HepG2 (cell line): ENCODE measurements around the gene LILRB5. TPM values are rescaled to one million over a fixed set of nuclear protein-coding genes. Genes with fewer than 3 reads are reported as not detected.

Experiments
- BCL3 ChIP-seq: sonication (generic); formaldehyde crosslinking; IDR thresholded peaks from 2 replicates; pipeline ENCODE4 v1.5.1; 2020; ENCODE audit warnings: mild to moderate bottlenecking, missing genetic modification reagents, moderate library complexity
- CBFB ChIP-seq: sonication (generic); formaldehyde crosslinking; IDR thresholded peaks from 2 replicates; pipeline ENCODE4 v1.4.0; 2020; ENCODE audit warnings: missing genetic modification reagents
- CBX5 ChIP-seq: sonication (generic); formaldehyde crosslinking; IDR thresholded peaks from 2 replicates; pipeline ENCODE4 v1.4.0; 2020; ENCODE audit warnings: missing genetic modification reagents, borderline replicate concordance
- FOXJ3 ChIP-seq: sonication (generic); formaldehyde crosslinking; IDR thresholded peaks from 2 replicates; pipeline ENCODE4 v1.4.0; 2020; ENCODE audit warnings: missing genetic modification reagents, mild to moderate bottlenecking, borderline replicate concordance
- KAT7 ChIP-seq: IDR thresholded peaks from 2 replicates; pipeline ENCODE4 v1.6.1; 2018; ENCODE audit warnings: borderline replicate concordance, missing compliant biosample characterization
- KDM5A ChIP-seq: fragments of 200-600 bp; sonication (generic); IDR thresholded peaks from 2 replicates; pipeline ENCODE4 v1.7.0; 2018; ENCODE audit warnings: antibody characterized with exemption, mild to moderate bottlenecking, low read length, borderline replicate concordance
- POLR2G ChIP-seq: fragments of 200-400 bp; formaldehyde crosslinking; IDR thresholded peaks from 2 replicates; pipeline ENCODE4 v1.6.1; 2018; ENCODE audit warnings: mild to moderate bottlenecking, low read depth, low read length, moderate library complexity
- RAD51 ChIP-seq: fragments of 450-650 bp; IDR thresholded peaks from 2 replicates; pipeline ENCODE4 v1.6.1; 2016; ENCODE audit warnings: borderline replicate concordance
- SATB2 ChIP-seq: sonication (generic); formaldehyde crosslinking; IDR thresholded peaks from 2 replicates; pipeline ENCODE4 v1.5.0; 2020; ENCODE audit warnings: missing genetic modification reagents
- SIX4 ChIP-seq: sonication (generic); formaldehyde crosslinking; IDR thresholded peaks from 2 replicates; pipeline ENCODE4 v1.4.0; 2020; ENCODE audit warnings: missing genetic modification reagents
- ZBTB20 ChIP-seq: sonication (generic); formaldehyde crosslinking; IDR thresholded peaks from 2 replicates; pipeline ENCODE4 v1.8.1; 2023; ENCODE audit warnings: missing genetic modification reagents, low read depth, mild to moderate bottlenecking, borderline replicate concordance
- ZBTB26 ChIP-seq: IDR thresholded peaks from 2 replicates; pipeline ENCODE4 v1.6.1; 2016; ENCODE audit warnings: missing compliant biosample characterization, missing genetic modification reagents, borderline replicate concordance
- ZBTB7A ChIP-seq: sonication (generic); formaldehyde crosslinking; IDR thresholded peaks from 2 replicates; pipeline ENCODE4 v1.8.0; 2022; ENCODE audit warnings: mild to moderate bottlenecking, missing genetic modification reagents
- ZFY ChIP-seq: sonication (generic); formaldehyde crosslinking; IDR thresholded peaks from 2 replicates; pipeline ENCODE4 v1.4.0; 2020; ENCODE audit warnings: missing genetic modification reagents
- ZNF143 ChIP-seq: sonication (generic); formaldehyde crosslinking; IDR thresholded peaks from 2 replicates; pipeline ENCODE4 v1.4.0; 2020; ENCODE audit warnings: missing genetic modification reagents
- ZNF224 ChIP-seq: sonication (generic); formaldehyde crosslinking; IDR thresholded peaks from 2 replicates; pipeline ENCODE4 v1.5.0; 2020; ENCODE audit warnings: mild to moderate bottlenecking, missing genetic modification reagents
- ZNF441 ChIP-seq: sonication (generic); formaldehyde crosslinking; IDR thresholded peaks from 2 replicates; pipeline ENCODE4 v1.7.0; 2021; ENCODE audit warnings: missing genetic modification reagents, borderline replicate concordance
- ZNF570 ChIP-seq: sonication (generic); formaldehyde crosslinking; IDR thresholded peaks from 2 replicates; pipeline ENCODE4 v1.4.0; 2020; ENCODE audit warnings: mild to moderate bottlenecking, missing genetic modification reagents, borderline replicate concordance
- ZNF644 ChIP-seq: IDR thresholded peaks from 2 replicates; pipeline ENCODE4 v1.6.1; 2016; ENCODE audit warnings: low read depth
- polyA plus RNA-seq, 8 experiments: library from polyadenylated mRNA; depleted of rRNA in 3 of 8; stranded (reverse) in 7 of 8; unstranded in 1 of 8; fragments of >200 nt; fragmentation: Illumina TruSeq in 4 of 8; extraction: Trizol in 4 of 8; gene quantifications; 2 replicates each; pipeline versions ENCODE4 v1.2.1 to v1.2.3, GENCODE V29; 2011 to 2016; ENCODE audit warnings: low read depth in 4 of 8, missing spikeins in 1 of 8, mixed read lengths in 1 of 8; ENCODE audit not compliant: insufficient read depth in 1 of 8
- total RNA-seq, 5 experiments: library from RNA; depleted of rRNA; stranded (reverse); fragments of >200 nt; fragmentation: Illumina TruSeq; extraction: Trizol; gene quantifications; 2 replicates each; pipeline ENCODE4 v1.2.3, GENCODE V29; 2016; ENCODE audit warnings: low read depth in 1 of 5
- TF ChIP-seq, protein P1 (sequence below): sonication (generic); formaldehyde crosslinking; IDR thresholded peaks from 2 replicates; pipeline ENCODE4 v1.8.0; 2022; ENCODE audit warnings: mild to moderate bottlenecking, missing genetic modification reagents
- TF ChIP-seq, protein P2 (sequence below): sonication (generic); formaldehyde crosslinking; IDR thresholded peaks from 2 replicates; pipeline ENCODE4 v1.9.0; 2022; ENCODE audit warnings: low read depth, missing genetic modification reagents
- TF ChIP-seq, protein P3 (sequence below): sonication (generic); formaldehyde crosslinking; IDR thresholded peaks from 2 replicates; pipeline ENCODE4 v1.4.0; 2020; ENCODE audit warnings: missing genetic modification reagents; ENCODE audit errors: not compliant biosample characterization

The LILRB5 gene
- total and polyA plus RNA-seq, 2 of the 13 experiments (the other 11 are each of a cell fraction or from before 2014, with no cell fraction given), result not detected

DNA sequence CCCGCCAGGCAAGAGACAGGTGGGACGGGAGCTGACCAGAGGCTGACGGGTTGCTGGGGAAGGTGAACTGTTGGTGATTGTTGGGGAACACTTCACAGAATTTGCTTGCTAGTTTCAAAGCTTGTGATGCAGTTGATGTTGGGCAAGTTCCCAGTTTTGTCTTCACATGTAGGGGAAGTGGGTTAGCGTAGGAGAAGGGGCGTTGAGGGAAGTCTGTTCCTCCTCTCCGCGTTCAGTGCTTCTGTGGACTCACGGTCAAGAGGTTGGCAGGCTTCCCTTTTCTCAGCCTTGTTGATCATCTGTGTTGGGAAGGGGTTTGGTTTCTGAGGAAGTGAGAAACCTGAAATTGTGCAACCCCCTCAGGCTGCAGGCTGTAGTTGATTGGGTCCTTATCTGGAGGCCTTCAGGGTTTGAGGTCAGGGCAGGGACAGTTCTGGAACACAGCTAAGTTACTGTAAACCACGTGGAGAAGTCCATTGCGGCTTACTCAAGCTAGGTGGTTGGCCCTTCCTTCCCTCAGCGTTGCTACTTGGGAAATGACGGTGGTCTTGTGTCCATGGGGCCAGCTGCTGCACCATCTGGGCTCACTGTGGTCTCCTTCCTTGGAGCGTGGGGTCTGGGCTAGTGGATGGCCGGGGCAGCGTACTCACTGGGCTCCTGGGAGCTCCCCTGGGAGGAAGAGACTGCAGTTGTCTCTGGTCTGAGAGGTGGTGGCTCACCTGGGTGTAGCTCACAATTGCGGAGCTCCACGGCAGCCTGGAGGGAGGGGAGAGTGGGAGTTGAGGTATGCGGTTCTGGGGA lies 48.9 kb downstream of the LILRB5 start (continued):
- TF ChIP-seq, protein P1, sequence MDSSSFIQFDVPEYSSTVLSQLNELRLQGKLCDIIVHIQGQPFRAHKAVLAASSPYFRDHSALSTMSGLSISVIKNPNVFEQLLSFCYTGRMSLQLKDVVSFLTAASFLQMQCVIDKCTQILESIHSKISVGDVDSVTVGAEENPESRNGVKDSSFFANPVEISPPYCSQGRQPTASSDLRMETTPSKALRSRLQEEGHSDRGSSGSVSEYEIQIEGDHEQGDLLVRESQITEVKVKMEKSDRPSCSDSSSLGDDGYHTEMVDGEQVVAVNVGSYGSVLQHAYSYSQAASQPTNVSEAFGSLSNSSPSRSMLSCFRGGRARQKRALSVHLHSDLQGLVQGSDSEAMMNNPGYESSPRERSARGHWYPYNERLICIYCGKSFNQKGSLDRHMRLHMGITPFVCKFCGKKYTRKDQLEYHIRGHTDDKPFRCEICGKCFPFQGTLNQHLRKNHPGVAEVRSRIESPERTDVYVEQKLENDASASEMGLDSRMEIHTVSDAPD (CRISPR knock-in tag), result no peak
- no peak for TF ChIP-seq SIX4 (CRISPR knock-in tag)
- TF ChIP-seq ZNF570, result no peak
- 0 out of 2 replicates have a peak, but pooled peaks have one; percentile 13 for TF ChIP-seq ZNF644 (CRISPR knock-in tag)
- TF ChIP-seq ZFY (CRISPR knock-in tag), result peak; percentile 17; the same call in 1 of the 2 replicates
- no peak for TF ChIP-seq ZNF143 (CRISPR knock-in tag)
- no peak for TF ChIP-seq SATB2 (CRISPR knock-in tag)
- TF ChIP-seq ZBTB7A (CRISPR knock-in tag), result no peak
- no peak for TF ChIP-seq KDM5A
- TF ChIP-seq, protein P2, sequence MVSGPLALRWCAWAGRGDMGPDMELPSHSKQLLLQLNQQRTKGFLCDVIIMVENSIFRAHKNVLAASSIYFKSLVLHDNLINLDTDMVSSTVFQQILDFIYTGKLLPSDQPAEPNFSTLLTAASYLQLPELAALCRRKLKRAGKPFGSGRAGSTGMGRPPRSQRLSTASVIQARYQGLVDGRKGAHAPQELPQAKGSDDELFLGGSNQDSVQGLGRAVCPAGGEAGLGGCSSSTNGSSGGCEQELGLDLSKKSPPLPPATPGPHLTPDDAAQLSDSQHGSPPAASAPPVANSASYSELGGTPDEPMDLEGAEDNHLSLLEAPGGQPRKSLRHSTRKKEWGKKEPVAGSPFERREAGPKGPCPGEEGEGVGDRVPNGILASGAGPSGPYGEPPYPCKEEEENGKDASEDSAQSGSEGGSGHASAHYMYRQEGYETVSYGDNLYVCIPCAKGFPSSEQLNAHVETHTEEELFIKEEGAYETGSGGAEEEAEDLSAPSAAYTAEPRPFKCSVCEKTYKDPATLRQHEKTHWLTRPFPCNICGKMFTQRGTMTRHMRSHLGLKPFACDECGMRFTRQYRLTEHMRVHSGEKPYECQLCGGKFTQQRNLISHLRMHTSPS (CRISPR knock-in tag), result no peak
- TF ChIP-seq KAT7 (CRISPR knock-in tag), result no peak
- TF ChIP-seq ZNF224 (CRISPR knock-in tag), result no peak
- 0 out of 2 replicates have a peak, but pooled peaks have one; percentile 8 for TF ChIP-seq BCL3 (CRISPR knock-in tag)
- peak; percentile 50; the same call in 1 of the 2 replicates for TF ChIP-seq CBX5 (CRISPR knock-in tag)
- TF ChIP-seq ZNF441 (CRISPR knock-in tag), result no peak
- no peak for TF ChIP-seq FOXJ3 (CRISPR knock-in tag)
- TF ChIP-seq POLR2G, result peak; percentile 75
- peak; percentile 82; the same call in 1 of the 2 replicates for TF ChIP-seq ZBTB26 (CRISPR knock-in tag)
- no peak for TF ChIP-seq RAD51
- no peak for TF ChIP-seq ZBTB20 (CRISPR knock-in tag)
- no peak for TF ChIP-seq CBFB (CRISPR knock-in tag)
- TF ChIP-seq, protein P3, sequence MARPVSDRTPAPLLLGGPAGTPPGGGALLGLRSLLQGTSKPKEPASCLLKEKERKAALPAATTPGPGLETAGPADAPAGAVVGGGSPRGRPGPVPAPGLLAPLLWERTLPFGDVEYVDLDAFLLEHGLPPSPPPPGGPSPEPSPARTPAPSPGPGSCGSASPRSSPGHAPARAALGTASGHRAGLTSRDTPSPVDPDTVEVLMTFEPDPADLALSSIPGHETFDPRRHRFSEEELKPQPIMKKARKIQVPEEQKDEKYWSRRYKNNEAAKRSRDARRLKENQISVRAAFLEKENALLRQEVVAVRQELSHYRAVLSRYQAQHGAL (CRISPR knock-in tag), result no peak
